ENCODE data around the gene MYZAP.

- TF ChIP-seq CTCF (IDR thresholded peaks at IDR 0.05), result no peak
- no peak for TF ChIP-seq POLR2A (IDR thresholded peaks at IDR 0.05; ENCODE audit: low read length)
- no peak for TF ChIP-seq POLR2AphosphoS2 (conservative IDR thresholded peaks at IDR 0.05; ENCODE audit: low read length)
- no peak for TF ChIP-seq HOXB13 (CRISPR knock-in tag; IDR thresholded peaks at IDR 0.05; ENCODE audit: low read depth)
- TF ChIP-seq RARB (CRISPR knock-in tag; IDR thresholded peaks at IDR 0.05), result no peak
- TF ChIP-seq MAX (IDR thresholded peaks at IDR 0.05), result no peak
- no peak for TF ChIP-seq MAZ (IDR thresholded peaks at IDR 0.05; ENCODE audit: borderline replicate concordance, low read depth, low read length)
- no peak for TF ChIP-seq MAFK (IDR thresholded peaks at IDR 0.05; ENCODE audit: partially characterized antibody)
- TF ChIP-seq JUN (IDR thresholded peaks at IDR 0.05), result no peak
Measured at GRCh38 chr15:57596978-57597377, 5.3 kb downstream of the MYZAP start.
